AG04450 (cell line): ENCODE data around the gene ROMO1. TPM values are rescaled to one million over a fixed set of nuclear protein-coding genes. Genes with fewer than 3 reads are reported as not detected.
"Not testable (repeated sequence)": the region's sequence is repeated elsewhere in the genome, so short reads cannot be mapped to it uniquely, and the experiment has no call there.

ENCODE experiments used
- CTCF ChIA-PET: fragments of 300-600, 350-600 bp; formaldehyde crosslinking; extraction: SDS; loops from one replicate; lab custom pipeline; 2022; ENCODE audit warnings: antibody characterized with exemption, inconsistent platforms; lab: Charles Lee
- POLR2A ChIA-PET: fragments of 350-600 bp; formaldehyde crosslinking; extraction: SDS; loops from one replicate; lab custom pipeline; 2021; ENCODE audit warnings: antibody characterized with exemption, inconsistent platforms; lab: Yijun Ruan, JAX
- DNase-seq: peaks from one replicate; pipeline ENCODE4 v3.0.0-alpha.2; 2011; ENCODE audit warnings: low read depth, low spot score
- H3K27ac ChIP-seq: one replicate; pipeline ENCODE4 v1.5.1; 2012; ENCODE audit warnings: low read depth, low read length, control low read depth
- H3K27me3 ChIP-seq: one replicate; pipeline ENCODE4 v1.6.0; 2012; ENCODE audit warnings: low read length; ENCODE audit not compliant: control insufficient read depth, insufficient read depth
- H3K4me3 ChIP-seq: 2 replicates; pipeline ENCODE4 v1.5.1; 2011; ENCODE audit warnings: mild to moderate bottlenecking, low read depth, low read length, control low read depth
- H3K9me3 ChIP-seq: 2 replicates; pipeline ENCODE4 v1.5.1; 2012; ENCODE audit warnings: low read length; ENCODE audit not compliant: control insufficient read depth, insufficient read depth
- polyA plus RNA-seq: library from polyadenylated mRNA; depleted of rRNA; stranded (reverse); fragments of >200 nt; gene quantifications from 2 replicates; pipeline ENCODE4 v1.2.3, GENCODE V29; 2011
- TF ChIP-seq, protein P1 (sequence below): IDR thresholded peaks from 2 replicates; pipeline ENCODE4 v1.5.1; 2011; ENCODE audit warnings: low read depth, low read length, control low read depth, inconsistent platforms

The ROMO1 gene
- polyA plus RNA-seq, 1 experiment: 177 TPM

GRCh38 chr20:35710039-35710438 is 10.8 kb downstream of the ROMO1 start:
- Histone ChIP-seq H3K27ac (no peak overlapping the region), H3K4me3 (no peak overlapping the region), H3K9me3 (no peaks in the 10 kb centered on the region), H3K27me3 (no peaks in the 10 kb centered on the region)
- TF ChIP-seq, protein P1, sequence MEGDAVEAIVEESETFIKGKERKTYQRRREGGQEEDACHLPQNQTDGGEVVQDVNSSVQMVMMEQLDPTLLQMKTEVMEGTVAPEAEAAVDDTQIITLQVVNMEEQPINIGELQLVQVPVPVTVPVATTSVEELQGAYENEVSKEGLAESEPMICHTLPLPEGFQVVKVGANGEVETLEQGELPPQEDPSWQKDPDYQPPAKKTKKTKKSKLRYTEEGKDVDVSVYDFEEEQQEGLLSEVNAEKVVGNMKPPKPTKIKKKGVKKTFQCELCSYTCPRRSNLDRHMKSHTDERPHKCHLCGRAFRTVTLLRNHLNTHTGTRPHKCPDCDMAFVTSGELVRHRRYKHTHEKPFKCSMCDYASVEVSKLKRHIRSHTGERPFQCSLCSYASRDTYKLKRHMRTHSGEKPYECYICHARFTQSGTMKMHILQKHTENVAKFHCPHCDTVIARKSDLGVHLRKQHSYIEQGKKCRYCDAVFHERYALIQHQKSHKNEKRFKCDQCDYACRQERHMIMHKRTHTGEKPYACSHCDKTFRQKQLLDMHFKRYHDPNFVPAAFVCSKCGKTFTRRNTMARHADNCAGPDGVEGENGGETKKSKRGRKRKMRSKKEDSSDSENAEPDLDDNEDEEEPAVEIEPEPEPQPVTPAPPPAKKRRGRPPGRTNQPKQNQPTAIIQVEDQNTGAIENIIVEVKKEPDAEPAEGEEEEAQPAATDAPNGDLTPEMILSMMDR: no peak
- ChIA-PET CTCF (interaction anchor here (1.7 kb wide), 1 partner anchor 244 kb away, joined by 4 read pairs; the partner anchor contains the start of gene SCAND1), POLR2A (interaction anchor here (0.9 to 1.0 kb wide), 2 partner anchors 7 to 9 kb away, joined by 3 to 4 read pairs; no protein-coding TSS in a partner anchor)
- DNase-seq: no peak

DNA sequence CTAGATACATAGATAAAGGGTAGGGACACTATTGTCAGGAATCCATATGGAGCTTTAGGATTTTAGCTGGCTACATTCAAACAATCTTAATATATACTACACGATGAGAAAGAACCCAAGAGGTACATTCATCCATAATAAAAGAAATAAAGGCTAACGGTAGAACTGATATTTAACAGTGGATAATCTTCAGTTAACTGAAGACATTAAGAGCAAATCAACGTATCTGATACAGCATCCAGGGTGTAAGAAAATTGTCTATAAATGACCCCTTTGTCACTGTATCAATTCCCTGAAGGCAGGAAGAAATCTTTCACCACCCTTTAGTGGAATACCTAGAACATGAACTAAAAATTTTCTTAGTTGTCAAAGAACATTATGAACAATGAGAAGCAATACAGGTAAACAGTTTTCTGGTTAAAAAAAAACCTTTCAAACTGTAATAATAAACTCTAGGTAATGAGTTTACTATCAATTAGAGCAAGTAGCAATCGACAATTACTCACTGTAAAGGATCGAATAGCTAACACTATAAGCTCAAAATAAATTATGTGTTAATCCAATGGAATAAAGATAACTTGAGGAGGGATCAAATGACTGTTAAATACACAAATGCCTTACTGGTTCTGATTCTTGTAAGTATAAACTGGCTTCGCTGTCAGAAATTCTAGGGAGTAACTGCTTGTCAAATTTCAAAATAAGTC is 11.8 kb downstream of the ROMO1 start:
- ChIA-PET POLR2A (interaction anchor here (0.8 to 1.0 kb wide), 3 partner anchors 8 to 25 kb away, joined by 3 read pairs; no protein-coding TSS in a partner anchor), CTCF (interaction anchor here (0.6 to 1.7 kb wide), 2 partner anchors 39 to 244 kb away, joined by 4 to 10 read pairs; partner anchors contain the start of gene SCAND1)
- TF ChIP-seq, protein P1: no peak
- H3K9me3 ChIP-seq: no peaks in the 10 kb centered on the region
- H3K27me3 ChIP-seq: no peaks in the 10 kb centered on the region
- no peak overlapping the region for H3K27ac ChIP-seq
- no peak overlapping the region for H3K4me3 ChIP-seq
- no peak for DNase-seq

- Histone ChIP-seq H3K27me3 (no peaks in the 10 kb centered on the region), H3K27ac (no peak overlapping the region), H3K9me3 (no peaks in the 10 kb centered on the region), H3K4me3 (no peak overlapping the region)
- TF ChIP-seq, protein P1: no peak
- ChIA-PET POLR2A (interaction anchor here (0.8 to 1.0 kb wide), 2 partner anchors 13 to 24 kb away, joined by 3 read pairs; no protein-coding TSS in a partner anchor), CTCF (interaction anchor here (0.6 kb wide), 1 partner anchor 38 kb away, joined by 10 read pairs; no protein-coding TSS in a partner anchor)
- no peak for DNase-seq
These were observed 12.5 kb downstream of the ROMO1 start for GRCh38 chr20:35711588-35712209.

DNA sequence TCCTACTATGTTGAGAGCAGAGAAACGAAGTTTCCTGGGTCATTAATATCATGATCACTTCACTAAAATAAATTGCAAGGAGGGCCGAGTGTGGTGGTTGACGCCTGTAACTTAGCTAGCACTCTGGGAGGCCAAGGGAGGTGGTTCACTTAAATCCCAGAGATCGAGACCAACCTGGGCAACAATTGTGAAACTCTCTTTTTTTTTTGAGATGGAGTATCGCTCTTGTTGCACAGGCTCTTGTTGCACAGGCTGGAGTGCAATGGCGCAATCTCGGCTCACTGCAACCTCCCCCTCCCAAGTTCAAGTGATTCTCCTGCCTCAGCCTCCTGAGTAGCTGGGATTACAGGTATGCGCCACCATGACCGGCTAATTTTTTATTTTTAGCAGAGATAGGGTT is 13.9 kb downstream of the ROMO1 start:
- H3K27ac ChIP-seq: not testable (repeated sequence)

DNA sequence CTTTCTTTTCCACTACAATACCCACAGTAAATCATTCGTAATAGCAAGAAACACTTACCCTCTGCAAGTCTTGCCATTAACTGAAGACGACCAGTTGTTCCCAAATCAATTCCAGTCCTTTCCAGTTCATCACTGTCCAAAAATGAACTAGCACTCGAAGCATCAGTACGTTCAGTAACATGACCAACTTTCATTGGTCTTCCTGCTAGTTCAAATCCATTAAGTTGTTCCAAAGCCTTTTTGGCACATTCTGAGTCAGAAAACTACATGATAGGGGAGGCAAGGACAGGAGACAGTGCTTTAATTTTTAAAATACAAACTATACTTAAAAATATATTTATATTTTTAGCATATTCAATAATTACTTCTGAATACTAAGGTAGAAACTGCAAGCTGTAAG is 14.9 kb downstream of the ROMO1 start:
- no peak overlapping the region for H3K4me3 ChIP-seq
- no peak for DNase-seq
- CTCF ChIA-PET: interaction anchor here (0.8 to 1.1 kb wide), 2 partner anchors 15 to 152 kb away, joined by 3 to 7 read pairs; no protein-coding TSS in a partner anchor
- POLR2A ChIA-PET: interaction anchor here (0.7 kb wide), 1 partner anchor 433 kb away, joined by 19 read pairs; no protein-coding TSS in a partner anchor
- no peaks in the 10 kb centered on the region for H3K27me3 ChIP-seq
- TF ChIP-seq, protein P1: no peak
- no peaks in the 10 kb centered on the region for H3K9me3 ChIP-seq
- no peak overlapping the region for H3K27ac ChIP-seq

More for the DNA sequence above, 13.9 kb downstream of the ROMO1 start:
- DNase-seq, H3K27me3 ChIP-seq, H3K4me3 ChIP-seq, H3K9me3 ChIP-seq: not testable (repeated sequence)
- CTCF ChIA-PET: interaction anchor here (0.6 to 1.1 kb wide), 2 partner anchors 153 to 178 kb away, joined by 5 to 7 read pairs; no protein-coding TSS in a partner anchor
- POLR2A ChIA-PET: interaction anchor here (0.6 kb wide), 1 partner anchor 80 kb away, joined by 4 read pairs; no protein-coding TSS in a partner anchor
